ENCODE measurements around the gene TMED6.

Gene TMED6

DNA sequence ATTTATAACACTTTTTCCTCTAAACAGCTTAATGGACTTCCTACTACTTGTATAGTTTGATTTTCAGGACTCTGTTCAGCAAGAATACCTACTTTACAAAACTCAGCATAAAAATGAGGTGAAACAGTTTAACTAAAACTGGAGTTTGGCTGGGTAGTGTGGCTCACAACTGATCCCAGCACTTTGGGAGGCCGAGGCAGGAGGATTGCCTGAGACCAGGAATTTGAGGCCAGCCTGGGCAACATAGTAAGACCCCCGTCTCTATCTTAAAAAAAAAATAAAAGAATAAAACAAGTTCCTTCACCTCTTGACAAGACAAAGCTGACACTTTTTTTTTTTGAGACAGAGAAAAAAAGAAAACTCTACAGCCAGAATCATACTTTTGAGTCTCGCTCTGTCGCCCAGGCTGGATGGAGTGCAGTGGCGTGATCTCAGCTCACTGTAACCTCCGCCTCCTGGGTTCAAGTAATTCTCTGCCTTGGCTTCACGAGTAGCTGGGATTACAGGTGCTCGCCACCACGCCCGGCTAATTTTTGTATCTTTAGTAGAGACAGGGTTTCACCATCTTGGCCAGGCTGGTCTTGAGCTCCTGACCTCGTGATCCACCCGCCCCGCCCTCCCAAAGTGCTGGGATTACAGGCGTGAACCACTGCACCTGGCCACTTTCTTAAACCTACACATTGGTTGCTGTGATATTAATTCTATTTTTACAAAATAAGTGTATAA lies 23.8 kb downstream of the TMED6 start:
- in situ Hi-C loops (cut with MboI; ENCODE audit: low pct_unique_long_range_greater_than_20kb, low sequenced_read_pairs, unreplicated experiment): no loop called here
- TF ChIP-seq, protein P1, sequence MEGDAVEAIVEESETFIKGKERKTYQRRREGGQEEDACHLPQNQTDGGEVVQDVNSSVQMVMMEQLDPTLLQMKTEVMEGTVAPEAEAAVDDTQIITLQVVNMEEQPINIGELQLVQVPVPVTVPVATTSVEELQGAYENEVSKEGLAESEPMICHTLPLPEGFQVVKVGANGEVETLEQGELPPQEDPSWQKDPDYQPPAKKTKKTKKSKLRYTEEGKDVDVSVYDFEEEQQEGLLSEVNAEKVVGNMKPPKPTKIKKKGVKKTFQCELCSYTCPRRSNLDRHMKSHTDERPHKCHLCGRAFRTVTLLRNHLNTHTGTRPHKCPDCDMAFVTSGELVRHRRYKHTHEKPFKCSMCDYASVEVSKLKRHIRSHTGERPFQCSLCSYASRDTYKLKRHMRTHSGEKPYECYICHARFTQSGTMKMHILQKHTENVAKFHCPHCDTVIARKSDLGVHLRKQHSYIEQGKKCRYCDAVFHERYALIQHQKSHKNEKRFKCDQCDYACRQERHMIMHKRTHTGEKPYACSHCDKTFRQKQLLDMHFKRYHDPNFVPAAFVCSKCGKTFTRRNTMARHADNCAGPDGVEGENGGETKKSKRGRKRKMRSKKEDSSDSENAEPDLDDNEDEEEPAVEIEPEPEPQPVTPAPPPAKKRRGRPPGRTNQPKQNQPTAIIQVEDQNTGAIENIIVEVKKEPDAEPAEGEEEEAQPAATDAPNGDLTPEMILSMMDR (IDR thresholded peaks at IDR 0.05; ENCODE audit: extremely low read depth, insufficient read depth, missing control alignments): no peak

GRCh38 chr16:69326172-69326873 lies 25.3 kb downstream of the TMED6 start:
- TF ChIP-seq, protein P1 (IDR thresholded peaks at IDR 0.05; ENCODE audit: extremely low read depth, insufficient read depth, missing control alignments): no peak
- in situ Hi-C loops (cut with MboI; ENCODE audit: low pct_unique_long_range_greater_than_20kb, low sequenced_read_pairs, unreplicated experiment): no loop called here
- no peak for DNase-seq (ENCODE audit: low spot score)

More for the DNA sequence above, 23.8 kb downstream of the TMED6 start:
- DNase-seq (ENCODE audit: low spot score): no peak

- DNase-seq (ENCODE audit: low spot score): no peak
- in situ Hi-C loops (cut with MboI; ENCODE audit: low pct_unique_long_range_greater_than_20kb, low sequenced_read_pairs, unreplicated experiment): no loop called here
- TF ChIP-seq, protein P1 (IDR thresholded peaks at IDR 0.05; ENCODE audit: extremely low read depth, insufficient read depth, missing control alignments): no peak
These were observed 25.8 kb downstream of the TMED6 start for GRCh38 chr16:69325784-69326171.

DNA sequence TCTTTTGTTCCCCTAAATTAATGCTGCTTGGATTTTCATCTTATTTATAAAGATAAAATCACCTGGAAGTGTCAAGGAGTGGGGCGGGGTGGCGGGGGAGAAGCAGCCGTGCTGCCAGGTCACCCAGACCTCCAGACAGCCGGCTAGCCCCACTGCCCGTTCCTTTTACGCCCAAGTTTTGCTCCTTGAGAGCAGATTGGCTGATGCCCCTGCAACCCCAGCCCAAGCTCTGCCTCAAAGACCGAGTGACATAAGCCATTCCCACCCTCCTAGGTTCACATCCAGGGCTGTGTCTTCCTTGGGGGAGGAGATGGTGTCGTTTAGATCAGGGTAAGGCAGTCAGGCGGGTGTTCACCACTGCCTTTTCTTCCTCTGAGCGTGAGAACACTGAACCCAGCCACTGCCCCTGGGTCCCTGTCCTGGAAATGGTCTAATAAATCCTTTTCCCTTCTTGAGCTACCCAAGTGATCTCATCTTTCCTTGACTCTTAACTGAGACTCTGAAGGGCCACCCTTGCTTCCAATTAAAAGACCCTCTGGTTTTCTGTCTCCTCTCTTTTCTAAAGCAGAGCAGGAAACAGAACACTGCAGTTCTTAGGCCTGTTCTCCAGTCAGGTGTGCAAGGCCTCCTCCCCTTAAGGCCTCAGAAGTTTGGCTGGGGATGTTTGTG lies 26.9 kb downstream of the TMED6 start:
- no peak for DNase-seq (ENCODE audit: low spot score)
- TF ChIP-seq, protein P1 (IDR thresholded peaks at IDR 0.05; ENCODE audit: extremely low read depth, insufficient read depth, missing control alignments): no peak
- in situ Hi-C loops (cut with MboI; ENCODE audit: low pct_unique_long_range_greater_than_20kb, low sequenced_read_pairs, unreplicated experiment): no loop called here

- DNase-seq (ENCODE audit: low spot score): no peak
- in situ Hi-C loops (cut with MboI; ENCODE audit: low pct_unique_long_range_greater_than_20kb, low sequenced_read_pairs, unreplicated experiment): no loop called here
- TF ChIP-seq, protein P1 (IDR thresholded peaks at IDR 0.05; ENCODE audit: extremely low read depth, insufficient read depth, missing control alignments): no peak
These were observed 27.5 kb downstream of the TMED6 start for GRCh38 chr16:69324013-69324531.

DNA sequence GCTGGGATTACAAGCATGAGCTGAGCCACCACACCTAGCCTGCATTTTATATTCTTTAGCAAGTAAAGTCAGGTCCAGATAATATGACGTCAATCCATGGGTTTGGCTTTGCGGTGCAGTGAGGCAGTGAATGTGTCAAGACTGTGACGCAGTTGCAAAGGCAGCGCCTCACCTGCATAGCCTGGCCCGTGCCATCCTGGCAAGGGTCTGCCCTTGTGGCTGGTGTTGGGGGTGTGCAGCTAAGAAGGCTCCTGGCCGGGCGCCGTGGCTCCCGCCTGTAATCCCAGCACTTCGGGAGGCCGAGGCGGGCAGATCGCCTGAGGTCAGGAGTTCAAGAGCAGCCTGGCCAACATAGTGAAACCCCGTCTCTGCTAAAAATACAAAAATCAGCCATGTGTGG lies 28.2 kb downstream of the TMED6 start:
- in situ Hi-C loops (cut with MboI; ENCODE audit: low pct_unique_long_range_greater_than_20kb, low sequenced_read_pairs, unreplicated experiment): no loop called here
- no peak for DNase-seq (ENCODE audit: low spot score)
- TF ChIP-seq, protein P1 (IDR thresholded peaks at IDR 0.05; ENCODE audit: extremely low read depth, insufficient read depth, missing control alignments): no peak

Data from GM13977 (cell line).